Suppressor macrophage treated with lipopolysaccharide for 1 hour (primary cell): ENCODE results near the gene UPK2.

Experiments
- DNase-seq, 3 donors: peaks; one replicate each; pipeline ENCODE4 v3.0.0-alpha.2; 2020 to 2022

UPK2 gene

DNA sequence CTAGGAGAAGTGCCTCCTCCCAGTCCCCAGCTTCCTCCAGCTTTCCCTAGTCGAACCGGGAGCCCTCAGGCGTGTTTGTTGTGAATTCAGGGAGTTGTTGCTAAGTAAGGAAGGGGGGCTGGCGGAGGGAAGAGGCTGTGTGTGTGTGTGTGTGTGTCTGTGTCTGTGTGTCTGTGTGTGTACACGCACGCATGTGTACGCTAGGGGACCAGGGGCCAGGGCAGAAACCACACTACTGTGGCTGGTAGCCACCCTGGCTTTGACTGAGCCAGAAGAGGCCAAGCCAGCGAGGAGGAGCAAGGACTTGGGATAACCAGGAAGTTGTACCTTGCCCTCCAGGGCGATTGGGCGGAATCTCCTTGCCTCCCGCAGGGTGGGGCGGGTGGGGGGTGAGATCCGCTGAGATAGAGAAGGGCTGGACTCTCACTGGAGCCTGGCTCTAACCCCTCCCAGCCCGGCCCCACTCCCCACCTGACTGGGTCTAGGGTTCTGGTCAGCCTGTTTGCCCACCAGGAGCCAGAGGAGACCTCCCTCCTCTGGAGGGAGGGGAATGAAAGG, 37.9 kb upstream of the UPK2 start:
- no peak for DNase-seq

DNA sequence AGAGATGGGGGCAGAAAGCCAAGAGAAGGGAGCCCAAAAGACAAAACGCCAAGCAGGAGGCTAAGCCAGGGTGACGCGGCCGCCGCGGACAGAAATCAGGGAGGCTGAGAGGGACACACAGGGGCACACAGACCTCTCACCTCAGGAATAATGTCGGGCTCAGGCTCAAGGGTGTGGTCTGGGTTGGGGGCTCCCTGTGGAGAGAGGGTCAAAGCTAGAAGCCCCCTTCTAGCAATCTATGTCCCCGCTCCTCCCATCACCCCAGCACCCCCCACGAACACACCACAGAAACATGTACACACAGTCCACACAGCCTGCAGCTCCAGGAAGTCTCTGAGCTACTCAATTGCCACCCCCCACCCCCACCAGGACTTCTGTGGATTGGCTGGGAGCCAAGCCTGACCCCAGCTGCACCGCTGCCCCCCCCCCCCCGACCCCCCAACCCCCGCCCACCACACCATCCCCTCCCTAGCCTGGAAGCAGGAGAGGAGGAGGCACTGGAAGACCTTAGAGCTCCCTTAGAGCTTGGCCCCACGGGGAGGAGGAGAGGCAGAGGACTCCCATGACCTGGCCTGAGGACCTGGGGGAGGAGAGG, 37.3 kb upstream of the UPK2 start:
- DNase-seq = no peak

DNA sequence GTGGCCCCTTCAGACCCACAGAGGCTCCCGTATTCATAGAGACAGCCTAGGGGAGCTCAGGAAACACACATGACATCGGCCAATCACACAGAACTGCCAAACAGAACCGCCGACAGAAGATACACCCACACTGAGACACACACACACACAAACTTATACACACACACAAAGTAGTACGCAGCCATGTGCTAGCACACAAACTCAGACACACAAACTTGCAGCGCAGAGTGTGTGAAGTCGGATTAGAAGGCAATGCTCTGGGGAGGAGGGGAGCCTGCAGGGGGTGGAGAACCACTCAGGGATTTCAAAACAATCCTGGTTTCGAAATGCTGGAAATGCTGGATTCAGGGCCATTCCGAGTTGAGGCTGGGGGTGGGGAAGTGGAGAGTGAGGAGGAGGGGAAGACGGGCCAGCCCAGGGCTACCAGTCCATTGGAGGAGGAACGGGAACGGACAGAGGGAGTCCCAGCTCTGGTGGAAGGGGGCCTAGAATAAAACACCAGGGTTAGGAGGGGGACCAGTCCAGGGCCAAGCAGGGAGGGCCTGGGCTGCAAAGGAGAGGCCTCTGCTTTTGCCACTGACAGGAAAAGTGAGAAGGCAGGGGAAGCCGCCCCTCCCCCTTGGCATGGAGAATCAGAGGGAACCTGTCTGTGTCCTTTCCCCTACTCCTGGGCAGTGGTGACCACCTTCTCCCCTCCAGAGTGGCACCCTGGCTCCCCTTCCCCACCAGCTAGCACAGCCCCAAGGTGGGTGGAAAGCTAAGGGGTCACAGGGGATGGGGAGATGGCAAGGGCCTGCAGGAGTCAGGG, 34.8 kb upstream of the UPK2 start:
- peak; percentile 94 to 95 (median 94) for DNase-seq

DNA sequence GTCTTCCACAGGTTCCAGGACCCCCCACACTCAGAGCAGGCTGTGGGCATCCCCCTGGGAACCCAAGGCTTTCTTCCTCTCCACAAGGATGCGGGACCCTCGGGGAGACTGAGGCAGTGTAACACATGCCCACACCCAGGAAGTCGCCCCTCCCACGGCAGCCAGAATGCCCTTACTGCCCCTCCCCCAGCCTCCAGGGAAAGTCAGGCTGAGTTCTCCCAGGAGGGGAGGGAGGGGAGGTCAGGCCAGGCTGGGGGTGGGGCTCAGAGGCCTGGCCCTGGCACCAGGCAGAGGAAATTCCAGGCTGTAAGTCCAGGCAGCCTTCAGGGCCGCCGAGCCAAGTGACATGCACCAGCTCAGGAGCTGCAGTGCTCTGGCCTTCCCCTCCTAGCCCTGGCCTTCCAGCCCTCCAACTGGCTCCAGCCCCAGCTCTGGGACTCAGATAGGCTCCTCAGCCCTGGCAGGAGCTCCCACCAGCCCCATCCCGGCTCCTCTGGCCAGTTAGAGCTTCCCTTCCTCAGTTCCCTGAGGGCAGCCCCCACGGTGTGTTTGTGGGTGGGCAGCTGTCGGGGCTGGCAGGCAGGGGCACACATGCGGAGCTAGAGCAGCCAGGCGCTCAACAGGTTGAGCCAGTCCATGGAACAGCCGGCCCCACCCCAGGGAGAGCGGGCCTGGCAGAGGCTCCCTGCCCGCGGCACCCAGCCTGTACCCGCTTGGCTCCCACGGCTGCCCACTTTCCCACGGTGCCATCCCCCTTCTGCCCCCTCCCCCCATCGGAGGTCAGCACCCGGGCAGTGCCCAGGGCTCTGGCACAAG, 34.0 kb upstream of the UPK2 start:
- peak; percentile 61 to 86 (median 64) for DNase-seq

DNA sequence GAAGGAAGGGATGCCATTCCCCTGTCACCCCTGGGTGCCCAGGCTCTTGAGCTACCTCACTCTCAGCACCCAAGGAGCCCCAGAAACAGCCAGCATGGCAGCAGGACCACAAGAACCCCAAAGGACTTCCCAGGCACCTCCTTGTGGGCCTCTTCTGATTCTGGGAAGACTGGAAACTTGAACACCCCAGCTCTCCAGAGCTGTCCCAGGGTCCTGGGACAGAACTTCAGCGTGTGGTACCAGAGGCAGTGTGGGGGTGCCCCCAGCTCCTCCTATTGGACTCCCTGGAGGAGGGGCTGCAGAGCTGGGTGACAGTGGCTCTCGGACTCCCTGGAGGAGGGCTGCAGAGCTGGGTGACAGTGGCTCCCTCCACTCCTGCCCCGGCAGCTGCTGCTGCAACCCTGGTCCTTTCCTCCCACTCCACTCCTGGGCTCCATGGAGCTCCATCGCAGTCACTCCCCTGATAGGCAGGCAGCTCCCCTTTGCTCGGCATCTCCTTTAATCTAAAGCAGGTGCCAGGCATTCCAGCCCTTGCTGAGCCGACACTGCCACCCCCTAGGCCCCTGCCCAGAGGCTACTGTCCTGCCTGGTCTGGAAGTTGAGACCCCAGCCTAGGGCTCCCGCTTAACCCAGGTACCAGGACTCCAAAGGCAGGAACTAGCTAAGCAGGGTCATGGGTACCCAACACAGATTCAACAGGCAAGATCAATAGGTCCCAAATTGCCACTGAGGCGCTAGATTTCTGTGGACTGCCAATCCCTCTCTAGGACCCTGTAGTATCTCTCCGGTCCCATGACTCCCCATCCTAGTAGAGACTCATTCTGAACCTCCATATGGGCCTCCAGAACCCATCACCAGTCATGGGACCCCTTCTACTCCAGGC, 33.1 kb upstream of the UPK2 start:
- no peak for DNase-seq

DNA sequence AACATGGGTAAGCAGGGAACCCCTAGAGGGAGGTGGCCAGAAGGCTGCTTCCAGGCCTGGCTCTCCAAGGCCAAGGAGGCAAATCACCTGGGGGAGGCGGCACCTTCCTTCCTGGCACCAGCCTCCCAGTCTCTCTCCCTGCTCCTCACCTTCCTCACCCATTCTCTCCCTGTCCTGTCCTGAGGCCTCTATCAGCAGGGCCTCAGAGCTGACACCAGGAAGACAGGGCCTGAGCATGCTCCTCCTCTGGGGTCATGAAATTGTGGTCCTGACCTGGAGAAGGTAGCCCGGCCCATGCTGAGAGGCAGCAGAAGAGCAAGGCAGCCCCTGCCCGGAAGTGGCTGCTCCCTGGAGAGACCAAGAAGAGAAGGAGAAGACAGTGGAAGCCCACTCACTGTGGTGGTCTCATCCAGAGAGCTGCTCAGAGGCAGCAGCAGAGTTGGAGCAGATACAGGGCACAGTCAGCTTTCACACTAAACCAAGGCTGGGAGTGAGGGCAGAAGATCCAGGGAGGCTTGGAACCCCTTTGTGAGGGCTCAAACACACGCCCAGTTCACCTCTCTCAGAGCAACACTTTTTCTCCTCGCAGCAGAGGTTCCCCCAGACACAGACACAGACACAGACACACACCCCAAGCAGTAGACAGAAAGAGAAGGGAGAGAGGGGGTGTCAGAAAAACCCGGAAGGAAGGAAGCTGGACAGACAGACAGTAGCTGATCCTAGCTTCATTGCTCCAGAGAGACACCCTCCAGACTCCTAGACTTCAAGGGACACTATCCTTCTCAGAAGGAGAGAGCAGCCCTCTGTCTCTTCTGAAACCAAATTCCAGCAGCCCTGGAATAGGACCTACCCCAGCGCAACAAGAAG, 32.1 kb upstream of the UPK2 start:
- DNase-seq = no peak

DNA sequence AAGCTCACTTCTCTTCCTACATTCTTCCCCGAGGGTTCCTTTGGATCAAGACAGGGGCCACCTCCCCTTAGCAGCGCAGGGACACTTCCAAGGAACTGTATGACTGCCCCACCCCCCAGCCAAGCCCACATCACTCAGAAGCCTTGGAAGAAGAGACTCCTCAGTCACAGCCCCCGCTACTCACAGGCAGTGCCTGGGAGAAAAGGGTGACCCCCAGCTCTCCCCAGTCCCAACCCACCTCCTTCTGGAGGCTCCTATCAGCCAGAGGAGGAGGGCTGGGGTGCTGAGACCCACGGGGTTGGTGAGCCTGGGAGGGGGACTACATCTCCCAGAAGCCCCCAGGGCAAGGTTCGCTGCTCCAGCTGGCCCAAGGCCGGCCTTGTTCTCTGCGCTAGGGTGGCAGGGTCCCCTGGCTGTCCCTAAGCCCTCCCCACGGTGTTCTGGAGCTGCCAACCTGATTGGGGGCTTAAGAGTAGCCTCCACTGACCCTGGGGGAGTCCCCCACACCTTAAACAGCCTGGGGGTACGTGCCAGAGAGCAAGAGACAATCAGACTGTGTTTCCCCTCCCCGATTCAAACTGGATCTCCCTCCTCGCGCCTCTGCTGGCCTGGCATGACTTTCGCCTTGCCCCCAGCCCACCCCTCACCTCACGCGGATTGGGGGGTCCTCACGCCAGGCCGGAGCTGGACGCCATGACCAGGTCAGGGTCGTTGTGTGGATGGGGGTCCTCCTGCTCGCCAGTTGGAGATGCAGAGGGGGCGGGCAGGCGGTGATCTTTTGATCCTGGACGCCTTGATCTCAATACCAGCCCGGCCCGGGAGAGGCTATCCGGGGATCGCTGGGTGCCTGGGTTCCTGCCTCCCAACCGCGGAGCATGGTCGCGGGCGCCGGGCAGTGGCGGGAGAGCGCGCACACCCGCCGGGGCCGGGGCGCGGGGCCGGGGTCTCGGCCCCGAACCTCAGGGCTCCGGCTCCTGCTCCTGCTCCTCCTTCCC, 31.2 kb upstream of the UPK2 start:
- DNase-seq = peak in 2 of 3 donors; percentile 44 to 63

DNA sequence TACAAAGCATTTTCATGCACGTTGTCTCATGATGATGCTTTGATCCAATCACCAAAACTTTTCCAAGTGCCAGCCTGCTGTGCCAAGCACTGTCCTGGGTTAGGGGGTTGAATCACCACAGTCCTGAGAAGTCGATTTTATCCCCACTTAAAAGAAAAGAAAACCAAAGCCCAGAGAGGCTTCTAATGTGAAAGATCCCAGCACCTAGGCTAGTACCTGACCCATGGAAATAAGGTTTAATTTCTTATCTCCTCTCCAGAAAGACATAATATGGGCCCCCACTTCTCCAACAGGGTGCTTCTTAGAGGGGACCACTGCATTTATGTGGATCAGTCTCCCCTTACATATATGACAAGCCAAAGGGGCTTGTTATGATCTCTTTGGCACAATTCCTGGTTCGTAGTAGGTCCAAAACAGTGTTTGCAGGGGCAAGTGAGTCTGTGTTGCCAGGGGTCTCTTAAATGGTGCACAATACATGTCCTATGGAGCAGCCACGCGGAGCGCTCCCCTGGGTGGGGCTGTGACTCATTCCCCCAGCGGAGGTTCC, 28.5 kb upstream of the UPK2 start:
- no peak for DNase-seq

DNA sequence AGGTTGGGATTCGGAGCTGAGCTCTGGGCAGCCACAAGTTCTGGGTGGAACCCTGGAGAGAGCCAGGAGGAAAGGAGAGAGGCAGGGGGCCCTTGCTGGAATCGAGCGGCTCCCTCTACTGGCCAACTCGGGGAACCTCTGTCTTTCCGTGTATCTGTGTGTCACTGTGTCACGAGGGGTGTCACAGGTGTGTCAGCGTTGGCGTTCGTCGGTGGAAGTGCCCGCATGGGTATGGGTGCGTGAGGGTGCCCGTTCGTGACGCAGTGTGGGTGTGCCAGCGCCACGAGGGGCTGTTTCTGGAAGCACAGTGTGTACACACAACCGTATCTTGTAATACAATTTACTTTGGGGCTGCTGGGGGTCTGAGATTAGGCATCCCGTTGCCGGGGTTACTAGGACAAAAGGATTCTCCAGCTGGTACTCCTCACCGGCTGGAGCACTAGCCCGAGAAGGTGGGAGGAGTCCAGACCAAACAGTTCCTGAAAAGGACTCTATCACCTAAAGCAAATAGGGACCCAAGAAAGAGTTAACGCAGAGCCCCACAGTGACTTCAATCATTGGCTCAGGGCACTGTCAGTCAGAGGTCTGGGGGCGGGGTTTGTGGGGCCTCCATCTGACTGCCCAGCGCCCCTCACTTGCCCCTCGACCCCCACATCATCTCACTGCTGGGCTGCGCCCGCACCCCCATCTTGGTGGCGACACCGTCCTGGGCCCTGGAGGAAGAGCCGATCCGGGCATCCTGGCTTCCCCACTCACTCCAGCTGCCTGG, 27.8 kb upstream of the UPK2 start:
- peak; percentile 84 to 88 (median 87) for DNase-seq

DNA sequence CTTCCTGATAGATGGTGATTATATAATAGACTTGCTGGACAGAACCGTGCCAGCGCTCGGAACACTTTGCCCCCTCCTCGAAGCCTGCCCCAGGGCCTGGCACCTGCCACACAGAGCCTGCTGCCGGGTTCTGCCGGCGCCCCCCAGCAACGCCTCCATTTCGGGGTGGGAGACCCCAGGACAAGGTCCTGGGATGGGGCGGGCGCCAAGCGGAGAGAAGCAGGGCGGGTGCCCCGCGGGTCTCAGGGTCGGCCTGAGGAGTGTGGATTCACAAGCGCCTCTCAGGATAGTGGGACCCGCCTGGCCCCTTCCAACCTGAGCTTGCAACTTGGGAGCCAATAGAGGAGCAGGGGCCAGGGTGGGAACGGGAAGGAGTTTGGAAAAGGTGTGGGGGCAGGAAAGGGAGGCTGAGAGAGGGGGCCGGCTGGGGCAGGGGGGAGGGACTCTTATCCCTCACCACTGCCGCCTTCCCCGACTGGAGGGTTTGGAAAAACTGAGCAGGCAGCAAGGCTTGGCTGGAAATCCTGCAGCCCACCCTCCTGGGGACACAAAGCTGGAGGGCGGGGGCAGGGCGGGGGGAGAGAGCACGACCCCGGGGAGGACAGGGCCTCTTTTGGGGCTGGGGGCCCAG, 27.1 kb upstream of the UPK2 start:
- peak in 1 of 3 donors; percentile 64 for DNase-seq

DNA sequence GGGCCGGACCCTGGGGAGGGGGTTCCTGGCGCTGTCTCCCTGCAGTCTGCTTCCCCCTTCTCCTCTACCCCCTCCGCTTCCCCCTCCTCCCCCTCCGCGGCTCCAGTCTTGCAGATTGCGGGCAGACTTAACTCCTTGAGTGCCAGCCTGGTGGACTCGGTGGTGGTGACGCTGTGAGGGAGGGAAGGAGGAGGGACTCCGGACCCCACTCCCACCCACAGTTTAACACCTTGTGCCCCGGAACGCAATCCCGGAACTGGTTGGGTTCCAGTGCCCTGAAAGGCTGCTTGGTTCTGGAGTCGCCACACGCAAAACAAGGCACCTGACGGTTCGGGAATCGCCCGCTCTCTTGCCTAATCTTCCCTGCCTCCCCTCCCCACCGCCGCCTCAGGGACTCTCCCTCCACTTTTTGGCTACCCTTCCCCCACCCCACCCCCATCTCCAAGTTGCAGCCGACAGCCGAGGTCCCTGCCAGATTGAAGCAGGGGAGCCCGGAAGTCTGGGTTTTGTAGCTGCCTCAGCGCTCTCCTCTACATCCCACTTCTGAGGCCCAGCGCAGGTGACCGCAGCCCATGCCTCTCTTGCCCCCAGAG, 26.5 kb upstream of the UPK2 start:
- peak; percentile 61 to 81 (median 66) for DNase-seq

DNA sequence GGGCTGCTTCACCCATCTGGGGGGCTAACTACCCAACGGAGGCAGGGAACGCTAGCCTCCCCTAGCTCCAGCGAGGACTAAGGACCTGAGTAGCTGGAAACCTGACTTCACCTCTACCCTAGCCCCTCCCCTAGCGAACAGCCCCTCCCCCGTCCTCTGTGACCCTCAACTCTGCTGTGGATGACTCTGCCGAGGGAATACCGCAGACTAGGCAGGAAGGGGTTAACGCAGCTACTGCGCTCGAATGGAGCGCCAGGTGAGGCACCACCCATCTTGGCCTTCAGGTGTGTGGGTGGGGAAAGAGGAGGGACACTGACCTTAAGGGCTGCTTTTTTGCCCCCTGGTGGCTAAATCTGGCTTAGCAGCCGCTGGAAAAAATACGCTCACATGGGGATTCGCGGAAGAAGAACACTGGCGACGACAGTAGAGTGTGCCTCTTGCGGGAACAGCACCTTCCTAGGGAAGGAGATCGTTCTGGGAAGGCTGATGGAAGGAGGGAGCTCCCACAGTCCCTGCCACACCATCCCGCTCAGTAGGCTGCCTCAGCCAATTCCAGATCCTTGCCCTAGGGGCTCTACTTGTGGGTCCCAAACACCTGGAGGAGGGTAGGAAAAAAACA, 25.9 kb upstream of the UPK2 start:
- peak; percentile 88 to 89 (median 88) for DNase-seq

DNA sequence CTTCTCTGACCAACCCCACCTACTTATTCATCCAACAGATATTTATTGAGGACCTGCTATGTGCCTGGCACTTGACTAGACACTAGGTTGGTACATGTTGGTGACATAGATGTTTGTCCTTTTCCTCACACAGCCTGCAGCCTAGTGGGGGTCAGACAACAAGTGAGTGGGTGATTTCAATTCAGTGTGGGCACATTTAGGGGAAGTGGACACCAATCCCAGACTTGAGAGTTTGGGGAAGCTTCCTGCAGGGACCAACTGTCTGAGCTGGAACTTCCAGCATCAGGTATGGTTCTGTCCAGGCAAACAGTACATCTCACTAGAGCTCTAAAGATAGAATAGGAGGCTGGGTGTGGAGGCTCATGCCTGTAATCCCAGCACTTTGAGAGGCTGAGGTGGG, 24.5 kb upstream of the UPK2 start:
- peak in 1 of 3 donors; percentile 40 for DNase-seq

DNA sequence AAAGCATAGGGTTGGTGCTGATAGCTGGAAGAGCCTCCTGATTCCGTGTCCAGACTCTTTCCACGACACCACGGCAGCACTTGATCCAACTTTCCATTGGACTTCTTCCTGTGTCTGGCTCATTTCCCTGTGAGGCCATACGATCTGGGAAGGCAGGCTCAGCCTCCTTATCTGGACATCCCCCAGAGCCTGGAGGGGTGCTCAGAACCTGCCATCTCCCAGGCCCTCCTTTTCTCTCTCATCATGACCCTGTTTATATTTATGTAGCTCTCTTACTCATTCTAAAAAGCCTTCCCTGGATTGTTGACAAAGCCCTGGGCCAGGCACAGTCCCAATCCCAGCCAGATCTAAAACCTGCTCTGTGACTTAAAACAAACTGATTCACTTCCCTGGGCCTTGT, 22.6 kb upstream of the UPK2 start:
- no peak for DNase-seq

DNA sequence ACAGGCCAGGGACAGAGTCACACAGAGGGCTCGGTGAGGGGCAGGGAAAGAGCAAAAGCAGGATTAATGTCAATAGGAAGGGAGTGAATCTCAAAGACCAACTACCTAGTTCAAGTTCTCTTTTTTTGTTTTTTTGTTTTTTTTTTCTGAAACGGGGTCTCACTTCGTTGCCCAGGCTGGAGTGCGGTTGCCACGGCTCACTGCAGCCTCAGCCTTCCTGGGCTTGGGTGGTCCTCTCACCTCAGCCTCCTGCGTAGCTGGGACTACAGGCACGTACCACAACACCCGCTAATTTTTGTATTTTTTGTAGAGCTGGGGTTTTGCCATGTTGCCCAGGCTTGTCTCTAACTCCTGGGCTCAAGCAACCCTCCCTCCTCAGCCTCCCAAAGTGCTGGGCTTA, 20.7 kb upstream of the UPK2 start:
- DNase-seq = no peak

DNA sequence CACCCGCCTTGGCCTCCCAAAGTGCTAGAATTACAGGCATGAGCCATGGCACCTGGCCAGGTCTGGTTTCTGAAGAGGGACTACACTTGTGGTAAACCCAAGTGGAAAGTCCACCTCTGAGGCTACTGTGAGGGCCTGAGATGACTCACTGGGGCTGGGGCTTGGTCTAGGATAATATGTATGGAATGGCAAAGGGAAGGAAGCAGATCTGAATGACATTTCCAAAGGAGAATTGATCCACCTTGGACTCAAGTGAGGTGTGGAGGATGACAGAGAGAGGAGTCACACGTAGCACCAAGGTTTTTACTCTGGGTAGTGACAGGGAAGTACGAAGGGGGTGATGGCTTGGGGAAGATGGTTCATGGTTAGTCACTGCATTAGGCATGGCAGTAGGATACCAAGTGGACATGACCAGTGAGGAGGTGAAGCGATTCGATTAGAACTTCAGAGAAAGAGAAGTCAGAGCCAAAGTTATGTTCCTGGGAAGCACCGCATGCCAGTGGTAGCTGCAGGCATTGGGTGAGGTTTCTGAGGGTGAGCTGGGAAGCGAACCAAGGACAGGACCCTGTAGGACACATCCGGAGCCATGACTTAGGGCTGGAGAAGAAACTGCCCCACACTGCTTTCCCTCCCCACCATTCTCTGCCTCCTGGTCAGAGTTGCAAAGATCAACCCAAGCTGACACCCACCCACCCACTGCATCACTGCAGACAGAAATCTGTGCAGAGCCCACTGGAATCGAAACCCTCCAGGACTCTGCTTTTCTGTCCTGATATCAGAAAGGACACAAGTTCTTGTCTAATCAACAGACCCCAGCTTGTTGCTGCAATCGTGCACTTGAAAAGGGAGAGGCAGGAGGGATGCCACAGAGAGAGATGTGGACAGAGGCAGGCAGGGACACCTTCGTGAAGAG, 17.4 kb upstream of the UPK2 start:
- DNase-seq = peak in 2 of 3 donors; percentile 20 to 29
